HFFc6 (cell line): ENCODE data around the gene NFILZ. TPM values are rescaled to one million over a fixed set of nuclear protein-coding genes. Genes with fewer than 3 reads are reported as not detected.

Experiments used
- DNase-seq: peaks from one replicate; pipeline ENCODE4 v3.0.0-alpha.2; 2018
- H3K27ac Mint-ChIP-seq: 2 replicates; pipeline ENCODE4 v1.8.0; 2020; ENCODE audit warnings: mild to moderate bottlenecking, mixed read lengths
- H3K27me3 Mint-ChIP-seq: 2 replicates; pipeline ENCODE4 v1.8.0; 2021; ENCODE audit warnings: mild to moderate bottlenecking, moderate library complexity, mixed read lengths; ENCODE audit not compliant: insufficient read depth
- H3K36me3 Mint-ChIP-seq: 2 replicates; pipeline ENCODE4 v1.8.0; 2021; ENCODE audit warnings: low read depth, mixed read lengths
- H3K4me1 Mint-ChIP-seq: 2 replicates; pipeline ENCODE4 v1.8.0; 2020; ENCODE audit warnings: low read depth, mixed read lengths
- H3K4me3 Mint-ChIP-seq: 2 replicates; pipeline ENCODE4 v1.8.0; 2020; ENCODE audit warnings: mild to moderate bottlenecking, moderate library complexity, mixed read lengths
- H3K9me3 Mint-ChIP-seq: 2 replicates; pipeline ENCODE4 v1.8.0; 2020; ENCODE audit warnings: mild to moderate bottlenecking, mixed read lengths
- total RNA-seq, 6 experiments: library from RNA; stranded (reverse); fragmentation: NEBNext Ultra II Directional; extraction: Animal tissue kit (Norgen Biotek cat#: 25700); gene quantifications; 2 replicates in 1 of 6; 3 replicates in 5 of 6; pipeline ENCODE4 v1.2.3, GENCODE V29; 2021
- TF ChIP-seq, protein P1 (sequence below): fragments of 200-600 bp; sonication (generic); IDR thresholded peaks from 2 replicates; pipeline ENCODE4 v1.5.0; 2021; ENCODE audit warnings: antibody characterized with exemption, mild to moderate bottlenecking

NFILZ gene
- total RNA-seq, 6 experiments from 2014 or later: not detected

DNA sequence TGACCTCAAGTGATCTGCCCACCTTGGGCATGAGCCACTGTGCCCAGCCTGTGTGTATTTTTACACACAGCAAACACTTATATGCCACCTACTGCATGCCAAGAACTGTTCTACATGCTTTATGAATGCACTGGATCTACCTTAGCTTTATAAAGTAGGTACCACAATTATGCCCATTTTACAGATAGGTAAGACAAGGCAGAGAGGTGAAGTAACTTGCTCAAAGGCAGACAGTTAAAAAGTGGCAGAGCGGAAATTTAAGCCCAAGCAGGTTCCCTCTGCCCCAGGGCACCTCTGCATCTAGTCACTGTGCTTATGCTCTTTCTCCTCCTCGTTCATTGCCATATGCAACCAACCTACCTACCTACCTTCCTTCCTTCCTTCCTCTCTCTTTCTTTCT is 30.4 kb upstream of the NFILZ start:
- DNase-seq: no peak
- Mint-ChIP-seq H3K36me3 (peaks cover 5% of the 10 kb centered on the region; the same call in 1 of the 2 replicates), H3K27me3 (peaks cover 6% of the 10 kb centered on the region), H3K4me3 (no peak overlapping the region), H3K4me1 (no peaks in the 10 kb centered on the region), H3K27ac (no peak overlapping the region), H3K9me3 (peaks cover 6% of the 10 kb centered on the region; the same call in 1 of the 2 replicates)
- TF ChIP-seq, protein P1, sequence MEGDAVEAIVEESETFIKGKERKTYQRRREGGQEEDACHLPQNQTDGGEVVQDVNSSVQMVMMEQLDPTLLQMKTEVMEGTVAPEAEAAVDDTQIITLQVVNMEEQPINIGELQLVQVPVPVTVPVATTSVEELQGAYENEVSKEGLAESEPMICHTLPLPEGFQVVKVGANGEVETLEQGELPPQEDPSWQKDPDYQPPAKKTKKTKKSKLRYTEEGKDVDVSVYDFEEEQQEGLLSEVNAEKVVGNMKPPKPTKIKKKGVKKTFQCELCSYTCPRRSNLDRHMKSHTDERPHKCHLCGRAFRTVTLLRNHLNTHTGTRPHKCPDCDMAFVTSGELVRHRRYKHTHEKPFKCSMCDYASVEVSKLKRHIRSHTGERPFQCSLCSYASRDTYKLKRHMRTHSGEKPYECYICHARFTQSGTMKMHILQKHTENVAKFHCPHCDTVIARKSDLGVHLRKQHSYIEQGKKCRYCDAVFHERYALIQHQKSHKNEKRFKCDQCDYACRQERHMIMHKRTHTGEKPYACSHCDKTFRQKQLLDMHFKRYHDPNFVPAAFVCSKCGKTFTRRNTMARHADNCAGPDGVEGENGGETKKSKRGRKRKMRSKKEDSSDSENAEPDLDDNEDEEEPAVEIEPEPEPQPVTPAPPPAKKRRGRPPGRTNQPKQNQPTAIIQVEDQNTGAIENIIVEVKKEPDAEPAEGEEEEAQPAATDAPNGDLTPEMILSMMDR: no peak

- Mint-ChIP-seq H3K4me1 (no peaks in the 10 kb centered on the region), H3K36me3 (peaks cover 5% of the 10 kb centered on the region; the same call in 1 of the 2 replicates), H3K4me3 (no peak overlapping the region), H3K27ac (no peak overlapping the region), H3K27me3 (peaks cover 4% of the 10 kb centered on the region), H3K9me3 (peaks cover 6% of the 10 kb centered on the region; the same call in 1 of the 2 replicates)
- TF ChIP-seq, protein P1: no peak
- DNase-seq: no peak
These were observed 29.6 kb upstream of the NFILZ start for GRCh38 chr19:8600816-8601215.

- peaks cover 5% of the 10 kb centered on the region; the same call in 1 of the 2 replicates for H3K36me3 Mint-ChIP-seq
- TF ChIP-seq, protein P1: no peak
These were observed 28.6 kb upstream of the NFILZ start for GRCh38 chr19:8601796-8602195.

GRCh38 chr19:8605514-8605913 is 24.9 kb upstream of the NFILZ start:
- Mint-ChIP-seq H3K27me3 (peaks cover 4% of the 10 kb centered on the region), H3K4me3 (no peak overlapping the region), H3K9me3 (peaks cover 6% of the 10 kb centered on the region; the same call in 1 of the 2 replicates), H3K27ac (no peak overlapping the region), H3K36me3 (peaks cover 5% of the 10 kb centered on the region; the same call in 1 of the 2 replicates), H3K4me1 (peaks cover 28% of the 10 kb centered on the region)
- TF ChIP-seq, protein P1: no peak
- no peak for DNase-seq

More at GRCh38 chr19:8601796-8602195, 28.6 kb upstream of the NFILZ start:
- H3K27ac Mint-ChIP-seq: no peak overlapping the region
- peaks cover 4% of the 10 kb centered on the region for H3K27me3 Mint-ChIP-seq
- H3K4me1 Mint-ChIP-seq: no peaks in the 10 kb centered on the region
- no peak for DNase-seq
- H3K4me3 Mint-ChIP-seq: no peak overlapping the region
- peaks cover 6% of the 10 kb centered on the region; the same call in 1 of the 2 replicates for H3K9me3 Mint-ChIP-seq

DNA sequence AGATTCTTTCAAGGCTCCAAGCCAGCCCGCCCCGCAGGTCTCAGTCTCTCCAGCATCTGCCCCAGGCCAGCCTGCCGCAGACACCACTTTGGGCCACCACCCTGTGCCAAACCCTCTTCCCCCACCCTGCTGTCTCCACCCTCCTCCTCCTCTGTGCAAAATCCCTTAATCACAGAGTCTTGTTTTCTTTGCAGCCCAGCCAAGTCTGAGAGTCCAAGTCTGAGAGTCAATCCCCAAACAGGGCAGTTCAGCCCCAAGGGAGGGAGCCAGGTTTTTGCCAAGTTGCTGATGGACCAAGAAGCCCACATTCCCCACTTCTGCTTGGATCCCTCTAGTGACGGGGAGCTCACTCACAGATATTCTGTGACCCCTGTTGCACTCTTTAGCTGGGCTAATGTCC is 23.0 kb upstream of the NFILZ start:
- Mint-ChIP-seq H3K27me3 (peaks cover 4% of the 10 kb centered on the region), H3K36me3 (peaks cover 5% of the 10 kb centered on the region; the same call in 1 of the 2 replicates), H3K4me1 (peaks cover 33% of the 10 kb centered on the region), H3K9me3 (peaks cover 6% of the 10 kb centered on the region; the same call in 1 of the 2 replicates), H3K4me3 (no peak overlapping the region), H3K27ac (no peak overlapping the region; the same call in 1 of the 2 replicates)
- no peak for DNase-seq
- TF ChIP-seq, protein P1: no peak
